Measurements from ENCODE around the gene NME4.
A peak's percentile ranks its signal among the peaks of the same experiment; 100 is the strongest.

Gene NME4

DNA sequence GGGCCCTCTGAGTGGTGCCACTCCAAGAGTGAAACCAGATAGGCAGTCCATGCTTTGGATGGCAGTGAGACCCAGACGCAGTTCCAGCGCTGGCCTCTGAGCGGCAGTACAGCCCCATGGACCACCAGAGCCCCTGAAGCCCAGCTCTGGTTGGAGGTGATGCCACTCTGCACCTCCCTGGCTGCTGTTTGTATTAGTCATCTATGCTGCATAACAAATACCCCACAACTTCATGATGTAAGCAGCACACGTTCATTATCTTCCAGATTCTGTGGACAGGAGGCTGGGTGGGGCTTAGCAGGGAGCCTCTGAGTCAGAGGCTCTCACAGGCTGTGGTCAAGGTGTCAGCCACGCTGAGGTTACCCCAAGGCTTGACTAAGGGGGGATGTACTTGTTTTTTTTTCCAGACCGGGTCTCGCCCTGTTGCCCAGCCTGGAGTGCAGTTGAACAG is 5.1 kb upstream of the NME4 start (continued):
- peak; percentile 65 for TF ChIP-seq ZNF341 (tag by site-specific recombination; IDR thresholded peaks at IDR 0.05; ENCODE audit: low read depth)
- no peak for TF ChIP-seq ZNF138 (tag by site-specific recombination; IDR thresholded peaks at IDR 0.05; ENCODE audit: borderline replicate concordance)
- TF ChIP-seq ZNF561 (tag by site-specific recombination; IDR thresholded peaks at IDR 0.05; ENCODE audit: borderline replicate concordance): no peak
- TF ChIP-seq, protein P1, sequence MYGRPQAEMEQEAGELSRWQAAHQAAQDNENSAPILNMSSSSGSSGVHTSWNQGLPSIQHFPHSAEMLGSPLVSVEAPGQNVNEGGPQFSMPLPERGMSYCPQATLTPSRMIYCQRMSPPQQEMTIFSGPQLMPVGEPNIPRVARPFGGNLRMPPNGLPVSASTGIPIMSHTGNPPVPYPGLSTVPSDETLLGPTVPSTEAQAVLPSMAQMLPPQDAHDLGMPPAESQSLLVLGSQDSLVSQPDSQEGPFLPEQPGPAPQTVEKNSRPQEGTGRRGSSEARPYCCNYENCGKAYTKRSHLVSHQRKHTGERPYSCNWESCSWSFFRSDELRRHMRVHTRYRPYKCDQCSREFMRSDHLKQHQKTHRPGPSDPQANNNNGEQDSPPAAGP (tag by site-specific recombination; IDR thresholded peaks at IDR 0.05): peak; percentile 82; the same call in 1 of the 2 replicates
- TF ChIP-seq, protein P2, sequence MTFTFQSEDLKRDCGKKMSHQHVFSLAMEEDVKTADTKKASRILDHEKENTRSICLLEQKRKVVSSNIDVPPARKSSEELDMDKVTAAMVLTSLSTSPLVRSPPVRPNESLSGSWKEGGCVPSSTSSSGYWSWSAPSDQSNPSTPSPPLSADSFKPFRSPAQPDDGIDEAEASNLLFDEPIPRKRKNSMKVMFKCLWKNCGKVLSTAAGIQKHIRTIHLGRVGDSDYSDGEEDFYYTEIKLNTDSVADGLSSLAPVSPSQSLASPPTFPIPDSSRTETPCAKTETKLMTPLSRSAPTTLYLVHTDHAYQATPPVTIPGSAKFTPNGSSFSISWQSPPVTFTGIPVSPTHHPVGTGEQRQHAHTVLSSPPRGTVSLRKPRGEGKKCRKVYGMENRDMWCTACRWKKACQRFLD (tag by site-specific recombination; IDR thresholded peaks at IDR 0.05): no peak
- TF ChIP-seq YY1 (tag by site-specific recombination; IDR thresholded peaks at IDR 0.05): no peak
- TF ChIP-seq GLI4 (tag by site-specific recombination; IDR thresholded peaks at IDR 0.05): no peak
- TF ChIP-seq ZNF19 (tag by site-specific recombination; IDR thresholded peaks at IDR 0.05; ENCODE audit: low read depth): no peak
- TF ChIP-seq, protein P3, sequence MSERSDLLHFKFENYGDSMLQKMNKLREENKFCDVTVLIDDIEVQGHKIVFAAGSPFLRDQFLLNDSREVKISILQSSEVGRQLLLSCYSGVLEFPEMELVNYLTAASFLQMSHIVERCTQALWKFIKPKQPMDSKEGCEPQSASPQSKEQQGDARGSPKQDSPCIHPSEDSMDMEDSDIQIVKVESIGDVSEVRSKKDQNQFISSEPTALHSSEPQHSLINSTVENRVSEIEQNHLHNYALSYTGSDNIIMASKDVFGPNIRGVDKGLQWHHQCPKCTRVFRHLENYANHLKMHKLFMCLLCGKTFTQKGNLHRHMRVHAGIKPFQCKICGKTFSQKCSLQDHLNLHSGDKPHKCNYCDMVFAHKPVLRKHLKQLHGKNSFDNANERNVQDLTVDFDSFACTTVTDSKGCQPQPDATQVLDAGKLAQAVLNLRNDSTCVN (tag by site-specific recombination; optimal IDR thresholded peaks at IDR 0.05): no peak
- TF ChIP-seq, protein P4, sequence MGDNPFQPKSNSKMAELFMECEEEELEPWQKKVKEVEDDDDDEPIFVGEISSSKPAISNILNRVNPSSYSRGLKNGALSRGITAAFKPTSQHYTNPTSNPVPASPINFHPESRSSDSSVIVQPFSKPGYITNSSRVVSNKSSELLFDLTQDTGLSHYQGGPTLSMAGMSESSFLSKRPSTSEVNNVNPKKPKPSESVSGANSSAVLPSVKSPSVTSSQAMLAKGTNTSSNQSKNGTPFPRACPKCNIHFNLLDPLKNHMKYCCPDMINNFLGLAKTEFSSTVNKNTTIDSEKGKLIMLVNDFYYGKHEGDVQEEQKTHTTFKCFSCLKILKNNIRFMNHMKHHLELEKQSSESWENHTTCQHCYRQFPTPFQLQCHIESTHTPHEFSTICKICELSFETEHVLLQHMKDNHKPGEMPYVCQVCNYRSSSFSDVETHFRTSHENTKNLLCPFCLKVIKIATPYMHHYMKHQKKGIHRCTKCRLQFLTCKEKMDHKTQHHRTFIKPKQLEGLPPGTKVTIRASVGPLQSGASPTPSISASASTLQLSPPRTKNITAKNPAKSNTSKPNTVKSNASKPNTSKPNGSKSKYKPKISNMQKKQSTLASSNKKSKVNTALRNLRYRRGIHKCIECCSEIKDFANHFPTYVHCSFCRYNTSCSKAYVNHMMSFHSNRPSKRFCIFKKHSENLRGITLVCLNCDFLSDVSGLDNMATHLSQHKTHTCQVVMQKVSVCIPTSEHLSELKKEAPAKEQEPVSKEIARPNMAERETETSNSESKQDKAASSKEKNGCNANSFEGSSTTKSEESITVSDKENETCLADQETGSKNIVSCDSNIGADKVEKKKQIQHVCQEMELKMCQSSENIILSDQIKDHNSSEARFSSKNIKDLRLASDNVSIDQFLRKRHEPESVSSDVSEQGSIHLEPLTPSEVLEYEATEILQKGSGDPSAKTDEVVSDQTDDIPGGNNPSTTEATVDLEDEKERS (tag by site-specific recombination; IDR thresholded peaks at IDR 0.05): no peak; the same call in none of the 2 replicates
- TF ChIP-seq HOXD13 (CRISPR knock-in tag; IDR thresholded peaks at IDR 0.05; ENCODE audit: borderline replicate concordance): no peak
- peak; percentile 52; the same call in 1 of the 2 replicates for TF ChIP-seq SP7 (tag by site-specific recombination; IDR thresholded peaks at IDR 0.05)
- TF ChIP-seq YY2 (tag by site-specific recombination; IDR thresholded peaks at IDR 0.05): no peak
- TF ChIP-seq ZNF404 (tag by site-specific recombination; IDR thresholded peaks at IDR 0.05): no peak
- no peak for TF ChIP-seq ZNF350 (tag by site-specific recombination; IDR thresholded peaks at IDR 0.05)
- TF ChIP-seq, protein P5, sequence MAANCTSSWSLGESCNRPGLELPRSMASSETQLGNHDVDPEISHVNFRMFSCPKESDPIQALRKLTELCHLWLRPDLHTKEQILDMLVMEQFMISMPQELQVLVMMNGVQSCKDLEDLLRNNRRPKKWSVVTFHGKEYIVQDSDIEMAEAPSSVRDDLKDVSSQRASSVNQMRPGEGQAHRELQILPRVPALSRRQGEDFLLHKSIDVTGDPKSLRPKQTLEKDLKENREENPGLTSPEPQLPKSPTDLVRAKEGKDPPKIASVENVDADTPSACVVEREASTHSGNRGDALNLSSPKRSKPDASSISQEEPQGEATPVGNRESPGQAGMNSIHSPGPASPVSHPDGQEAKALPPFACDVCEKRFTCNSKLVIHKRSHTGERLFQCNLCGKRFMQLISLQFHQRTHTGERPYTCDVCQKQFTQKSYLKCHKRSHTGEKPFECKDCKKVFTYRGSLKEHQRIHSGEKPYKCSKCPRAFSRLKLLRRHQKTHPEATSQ (tag by site-specific recombination; IDR thresholded peaks at IDR 0.05): no peak
- TF ChIP-seq KLF8 (tag by site-specific recombination; IDR thresholded peaks at IDR 0.05): peak; percentile 36; the same call in 1 of the 2 replicates
- TF ChIP-seq ZNF707 (tag by site-specific recombination; IDR thresholded peaks at IDR 0.05): no peak
- no peak for TF ChIP-seq ZNF423 (tag by site-specific recombination; IDR thresholded peaks at IDR 0.05)
- TF ChIP-seq SP2 (tag by site-specific recombination; IDR thresholded peaks at IDR 0.05): no peak
- TF ChIP-seq, protein P6, sequence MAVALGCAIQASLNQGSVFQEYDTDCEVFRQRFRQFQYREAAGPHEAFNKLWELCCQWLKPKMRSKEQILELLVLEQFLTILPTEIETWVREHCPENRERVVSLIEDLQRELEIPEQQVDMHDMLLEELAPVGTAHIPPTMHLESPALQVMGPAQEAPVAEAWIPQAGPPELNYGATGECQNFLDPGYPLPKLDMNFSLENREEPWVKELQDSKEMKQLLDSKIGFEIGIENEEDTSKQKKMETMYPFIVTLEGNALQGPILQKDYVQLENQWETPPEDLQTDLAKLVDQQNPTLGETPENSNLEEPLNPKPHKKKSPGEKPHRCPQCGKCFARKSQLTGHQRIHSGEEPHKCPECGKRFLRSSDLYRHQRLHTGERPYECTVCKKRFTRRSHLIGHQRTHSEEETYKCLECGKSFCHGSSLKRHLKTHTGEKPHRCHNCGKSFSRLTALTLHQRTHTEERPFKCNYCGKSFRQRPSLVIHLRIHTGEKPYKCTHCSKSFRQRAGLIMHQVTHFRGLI (tag by site-specific recombination; IDR thresholded peaks at IDR 0.05): no peak
- peak; percentile 73 for TF ChIP-seq ZNF24 (tag by site-specific recombination; IDR thresholded peaks at IDR 0.05)
- TF ChIP-seq ZNF175 (tag by site-specific recombination; IDR thresholded peaks at IDR 0.05): no peak
- no peak for TF ChIP-seq ZFP3 (tag by site-specific recombination; IDR thresholded peaks at IDR 0.05; ENCODE audit: low read depth)
- TF ChIP-seq, protein P7, sequence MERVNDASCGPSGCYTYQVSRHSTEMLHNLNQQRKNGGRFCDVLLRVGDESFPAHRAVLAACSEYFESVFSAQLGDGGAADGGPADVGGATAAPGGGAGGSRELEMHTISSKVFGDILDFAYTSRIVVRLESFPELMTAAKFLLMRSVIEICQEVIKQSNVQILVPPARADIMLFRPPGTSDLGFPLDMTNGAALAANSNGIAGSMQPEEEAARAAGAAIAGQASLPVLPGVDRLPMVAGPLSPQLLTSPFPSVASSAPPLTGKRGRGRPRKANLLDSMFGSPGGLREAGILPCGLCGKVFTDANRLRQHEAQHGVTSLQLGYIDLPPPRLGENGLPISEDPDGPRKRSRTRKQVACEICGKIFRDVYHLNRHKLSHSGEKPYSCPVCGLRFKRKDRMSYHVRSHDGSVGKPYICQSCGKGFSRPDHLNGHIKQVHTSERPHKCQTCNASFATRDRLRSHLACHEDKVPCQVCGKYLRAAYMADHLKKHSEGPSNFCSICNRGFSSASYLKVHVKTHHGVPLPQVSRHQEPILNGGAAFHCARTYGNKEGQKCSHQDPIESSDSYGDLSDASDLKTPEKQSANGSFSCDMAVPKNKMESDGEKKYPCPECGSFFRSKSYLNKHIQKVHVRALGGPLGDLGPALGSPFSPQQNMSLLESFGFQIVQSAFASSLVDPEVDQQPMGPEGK (tag by site-specific recombination; IDR thresholded peaks at IDR 0.05): no peak
- no peak for TF ChIP-seq ZNF223 (tag by site-specific recombination; IDR thresholded peaks at IDR 0.05)
- TF ChIP-seq, protein P8, sequence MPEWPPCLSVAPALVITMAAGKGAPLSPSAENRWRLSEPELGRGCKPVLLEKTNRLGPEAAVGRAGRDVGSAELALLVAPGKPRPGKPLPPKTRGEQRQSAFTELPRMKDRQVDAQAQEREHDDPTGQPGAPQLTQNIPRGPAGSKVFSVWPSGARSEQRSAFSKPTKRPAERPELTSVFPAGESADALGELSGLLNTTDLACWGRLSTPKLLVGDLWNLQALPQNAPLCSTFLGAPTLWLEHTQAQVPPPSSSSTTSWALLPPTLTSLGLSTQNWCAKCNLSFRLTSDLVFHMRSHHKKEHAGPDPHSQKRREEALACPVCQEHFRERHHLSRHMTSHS (tag by site-specific recombination; IDR thresholded peaks at IDR 0.05): no peak
- no peak for TF ChIP-seq ZNF585B (tag by site-specific recombination; IDR thresholded peaks at IDR 0.05)
- TF ChIP-seq ZNF677 (tag by site-specific recombination; IDR thresholded peaks at IDR 0.05): no peak
